Smooth muscle cell (in vitro differentiated cells): ENCODE results near the gene MRM1. TPM values are rescaled to one million over a fixed set of nuclear protein-coding genes. Genes with fewer than 3 reads are reported as not detected.

Experiments used
- DNase-seq: peaks from one replicate; lab custom pipeline; 2025; ENCODE audit not compliant: unreplicated experiment; lab: John Stamatoyannopoulos, UW
- H2AFZ ChIP-seq: fragments of 200-600 bp; sonication (generic); 2 replicates; pipeline ENCODE4 v1.6.0; 2016; ENCODE audit warnings: antibody characterized with exemption, low read depth, mild to moderate bottlenecking
- H3F3A ChIP-seq: fragments of 200-600 bp; sonication (generic); 2 replicates; pipeline ENCODE4 v1.6.0; 2017; ENCODE audit warnings: antibody characterized with exemption, low read depth
- H3K27ac ChIP-seq: fragments of 200-600 bp; sonication (generic); 2 replicates; pipeline ENCODE4 v1.5.1; 2016; ENCODE audit warnings: low read depth, mild to moderate bottlenecking
- H3K27me3 ChIP-seq: fragments of 200-600 bp; sonication (generic); 2 replicates; pipeline ENCODE4 v1.6.1; 2016; ENCODE audit warnings: low read depth, mild to moderate bottlenecking
- H3K36me3 ChIP-seq: fragments of 200-600 bp; sonication (generic); 2 replicates; pipeline ENCODE4 v1.5.1; 2016; ENCODE audit warnings: low read depth
- H3K4me1 ChIP-seq: fragments of 200-600 bp; sonication (generic); 2 replicates; pipeline ENCODE4 v1.5.1; 2016; ENCODE audit warnings: low read depth
- H3K4me2 ChIP-seq: fragments of 200-600 bp; sonication (generic); 2 replicates; pipeline ENCODE4 v1.6.0; 2016; ENCODE audit warnings: mild to moderate bottlenecking
- H3K4me3 ChIP-seq: fragments of 200-600 bp; sonication (generic); 2 replicates; pipeline ENCODE4 v1.5.1; 2016; ENCODE audit warnings: mild to moderate bottlenecking
- H3K79me2 ChIP-seq: fragments of 200-600 bp; sonication (generic); 2 replicates; pipeline ENCODE4 v1.6.0; 2016; ENCODE audit warnings: low read depth, mild to moderate bottlenecking
- H3K9ac ChIP-seq: fragments of 200-600 bp; sonication (generic); 2 replicates; pipeline ENCODE4 v1.6.0; 2016; ENCODE audit warnings: low read depth
- H3K9me3 ChIP-seq: fragments of 200-600 bp; sonication (generic); replicated peaks from 2 replicates; pipeline ENCODE4 v1.5.1; 2016; ENCODE audit warnings: low read depth
- H4K20me1 ChIP-seq: fragments of 200-600 bp; sonication (generic); 2 replicates; pipeline ENCODE4 v1.6.0; 2016; ENCODE audit warnings: low read depth
- WGBS: methylation state at CpG from one replicate; pipeline ENCODE4 v1.1.7; 2016; ENCODE audit warnings: low lambda C conversion rate; 5-methylcytosine and 5-hydroxymethylcytosine counted together
- polyA plus RNA-seq: library from polyadenylated mRNA; unstranded; fragments of >200 nt; fragmentation: Nextera tagmentation; extraction: Ambion mirVana; gene quantifications from 2 replicates; pipeline ENCODE4 v1.2.1, GENCODE V29; 2016
- total RNA-seq: library from RNA; depleted of rRNA; stranded (reverse); fragments of >200 nt; gene quantifications from 2 replicates; pipeline ENCODE4 v1.2.3, GENCODE V29; 2014
- TF ChIP-seq, protein P1 (sequence below): fragments of 200-600 bp; sonication (generic); IDR thresholded peaks from 2 replicates; pipeline ENCODE4 v1.5.1; 2017; ENCODE audit warnings: borderline replicate concordance, mild to moderate bottlenecking, antibody characterized with exemption; ENCODE audit not compliant: insufficient read depth, poor library complexity, severe bottlenecking

MRM1 gene, protein sequence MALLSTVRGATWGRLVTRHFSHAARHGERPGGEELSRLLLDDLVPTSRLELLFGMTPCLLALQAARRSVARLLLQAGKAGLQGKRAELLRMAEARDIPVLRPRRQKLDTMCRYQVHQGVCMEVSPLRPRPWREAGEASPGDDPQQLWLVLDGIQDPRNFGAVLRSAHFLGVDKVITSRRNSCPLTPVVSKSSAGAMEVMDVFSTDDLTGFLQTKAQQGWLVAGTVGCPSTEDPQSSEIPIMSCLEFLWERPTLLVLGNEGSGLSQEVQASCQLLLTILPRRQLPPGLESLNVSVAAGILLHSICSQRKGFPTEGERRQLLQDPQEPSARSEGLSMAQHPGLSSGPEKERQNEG
- 1.7 and 2.9 TPM in 2 replicates for total RNA-seq
- 2.2 and 2.8 TPM in 2 replicates for polyA plus RNA-seq

DNA sequence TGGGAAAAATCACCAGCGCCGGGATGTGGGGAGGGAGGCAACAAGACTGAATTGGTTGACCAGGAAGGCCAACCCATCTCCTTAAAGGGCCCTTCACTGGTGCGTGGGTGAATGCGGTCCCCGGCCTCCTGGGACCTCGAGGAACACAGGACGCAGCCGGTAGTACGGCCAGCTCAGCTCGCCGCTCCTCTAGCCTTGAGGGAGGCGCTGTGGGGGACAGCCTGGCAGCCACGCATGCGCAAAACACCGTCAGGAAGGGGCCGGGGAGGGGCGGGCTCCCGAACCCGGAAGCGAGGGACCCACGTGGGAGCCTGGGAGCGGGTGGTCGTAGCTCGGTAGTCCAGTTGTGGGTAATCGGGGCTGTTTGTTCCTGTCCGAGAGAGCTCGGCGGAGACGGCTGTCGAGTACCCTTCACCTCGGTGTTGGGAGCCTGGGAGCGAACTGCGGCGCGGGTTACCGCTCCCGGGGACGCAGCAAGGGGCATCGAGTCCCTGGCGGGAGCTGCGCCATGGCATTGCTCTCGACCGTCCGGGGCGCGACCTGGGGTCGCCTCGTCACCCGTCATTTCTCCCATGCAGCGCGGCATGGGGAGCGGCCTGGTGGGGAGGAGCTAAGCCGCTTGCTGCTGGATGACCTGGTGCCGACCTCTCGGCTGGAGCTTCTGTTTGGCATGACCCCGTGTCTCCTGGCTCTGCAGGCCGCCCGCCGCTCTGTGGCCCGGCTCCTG is at the start of gene MRM1:
Gene MRM1 (plus strand): TSS at position 281 of the 727 bp plus-strand sequence. CDS start 228 bp downstream, at position 509.
- Histone ChIP-seq H2AFZ (peak within 1 kb of the TSS; percentile 88), H3K9me3 (no peaks in the 10 kb centered on the region), H3K79me2 (peaks cover 5% of the 10 kb centered on the region), H3K36me3 (no peaks in the 10 kb centered on the region), H3K4me2 (peak within 1 kb of the TSS; percentile 96), H4K20me1 (no peaks in the 10 kb centered on the region), H3K27me3 (no peaks in the 10 kb centered on the region), H3F3A (no peaks in the 10 kb centered on the region), H3K4me1 (peaks cover 23% of the 10 kb centered on the region), H3K9ac (peak within 1 kb of the TSS; percentile 67), H3K27ac (peak within 1 kb of the TSS; percentile 32), H3K4me3 (peak within 1 kb of the TSS; percentile 85)
- DNase-seq = peak; percentile 80
- under 1% methylated on average over 59 of the region's 60 CpGs for WGBS
- TF ChIP-seq, protein P1, sequence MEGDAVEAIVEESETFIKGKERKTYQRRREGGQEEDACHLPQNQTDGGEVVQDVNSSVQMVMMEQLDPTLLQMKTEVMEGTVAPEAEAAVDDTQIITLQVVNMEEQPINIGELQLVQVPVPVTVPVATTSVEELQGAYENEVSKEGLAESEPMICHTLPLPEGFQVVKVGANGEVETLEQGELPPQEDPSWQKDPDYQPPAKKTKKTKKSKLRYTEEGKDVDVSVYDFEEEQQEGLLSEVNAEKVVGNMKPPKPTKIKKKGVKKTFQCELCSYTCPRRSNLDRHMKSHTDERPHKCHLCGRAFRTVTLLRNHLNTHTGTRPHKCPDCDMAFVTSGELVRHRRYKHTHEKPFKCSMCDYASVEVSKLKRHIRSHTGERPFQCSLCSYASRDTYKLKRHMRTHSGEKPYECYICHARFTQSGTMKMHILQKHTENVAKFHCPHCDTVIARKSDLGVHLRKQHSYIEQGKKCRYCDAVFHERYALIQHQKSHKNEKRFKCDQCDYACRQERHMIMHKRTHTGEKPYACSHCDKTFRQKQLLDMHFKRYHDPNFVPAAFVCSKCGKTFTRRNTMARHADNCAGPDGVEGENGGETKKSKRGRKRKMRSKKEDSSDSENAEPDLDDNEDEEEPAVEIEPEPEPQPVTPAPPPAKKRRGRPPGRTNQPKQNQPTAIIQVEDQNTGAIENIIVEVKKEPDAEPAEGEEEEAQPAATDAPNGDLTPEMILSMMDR = no peak

DNA sequence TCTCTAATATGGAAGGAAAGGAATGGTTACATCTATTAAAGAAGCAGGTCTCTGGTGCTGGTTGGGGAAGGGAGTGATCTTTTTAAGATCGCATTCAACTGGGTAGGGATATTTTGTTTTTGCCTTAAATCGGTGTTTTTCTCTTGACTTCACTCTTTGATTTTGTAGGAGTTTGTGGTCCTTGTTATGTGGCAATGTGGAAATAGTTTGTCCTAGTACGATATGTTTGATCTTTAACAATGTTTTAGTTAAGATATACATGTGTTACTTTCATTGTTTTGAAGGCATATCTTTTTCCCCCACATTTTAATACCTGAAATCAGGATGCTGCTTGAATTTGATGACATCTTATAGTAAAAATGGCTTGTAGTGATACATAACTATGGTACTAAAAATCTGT is 47.9 kb upstream of the MRM1 start:
- TF ChIP-seq, protein P1 = no peak
- H3K36me3 ChIP-seq = peaks cover 10% of the 10 kb centered on the region
- peaks cover 95% of the 10 kb centered on the region for H4K20me1 ChIP-seq
- H3K79me2 ChIP-seq = peaks cover 94% of the 10 kb centered on the region
- H2AFZ ChIP-seq = no peak overlapping the region
- no peak overlapping the region for H3K4me3 ChIP-seq
- H3K27me3 ChIP-seq = no peaks in the 10 kb centered on the region
- no peaks in the 10 kb centered on the region for H3K9me3 ChIP-seq
- H3F3A ChIP-seq = peaks cover 4% of the 10 kb centered on the region
- 94% methylated on average over 3 of the region's 3 CpGs for WGBS
- no peaks in the 10 kb centered on the region for H3K4me1 ChIP-seq
- no peak for DNase-seq
- H3K27ac ChIP-seq = peak overlapping the region; percentile 42
- peak overlapping the region; percentile 13 for H3K9ac ChIP-seq
- H3K4me2 ChIP-seq = no peak overlapping the region

DNA sequence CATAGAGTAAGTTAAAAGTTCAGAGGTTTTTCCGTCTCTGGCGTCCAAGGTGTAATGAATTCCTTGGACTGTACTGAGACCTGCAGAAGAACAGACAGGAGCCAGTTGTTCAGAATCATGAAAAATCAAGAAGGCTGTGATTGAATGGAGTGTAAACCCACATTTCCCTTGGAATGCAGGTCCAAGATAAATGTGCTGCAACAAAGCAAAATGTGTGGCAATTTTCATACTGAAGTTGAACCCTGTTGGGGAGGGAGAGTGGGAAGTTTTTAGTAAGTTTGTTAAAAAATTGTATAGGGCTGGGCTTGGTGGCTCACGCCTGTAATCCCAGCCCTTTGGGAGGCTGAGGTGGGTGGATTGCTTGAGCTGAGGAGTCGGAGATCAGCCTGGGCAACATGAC is 35.3 kb upstream of the MRM1 start:
- Histone ChIP-seq H4K20me1 (peaks cover 86% of the 10 kb centered on the region), H3K27me3 (no peaks in the 10 kb centered on the region), H3K79me2 (peaks cover 83% of the 10 kb centered on the region), H3K4me2 (no peak overlapping the region), H3K9me3 (no peaks in the 10 kb centered on the region), H3K27ac (no peak overlapping the region), H3F3A (no peaks in the 10 kb centered on the region), H3K4me1 (no peaks in the 10 kb centered on the region), H3K4me3 (no peak overlapping the region), H2AFZ (no peak overlapping the region), H3K9ac (no peak overlapping the region), H3K36me3 (peaks cover 17% of the 10 kb centered on the region)
- DNase-seq = no peak
- 97% methylated on average over 4 of the region's 4 CpGs for WGBS
- TF ChIP-seq, protein P1 = no peak
